EH (cell line): ENCODE measurements around the gene STMN1.
A peak's percentile ranks its signal among the peaks of the same experiment; 100 is the strongest.

Experiments used
- DNase-seq: peaks from one replicate; pipeline ENCODE4 v3.0.0-alpha.2; 2015; ENCODE audit warnings: low read depth

The STMN1 gene

GRCh38 chr1:25922056-25922970 is 16.1 kb upstream of the STMN1 start:
- peak; percentile 53 for DNase-seq

GRCh38 chr1:25918615-25919014 is 12.4 kb upstream of the STMN1 start:
- DNase-seq: no peak

DNA sequence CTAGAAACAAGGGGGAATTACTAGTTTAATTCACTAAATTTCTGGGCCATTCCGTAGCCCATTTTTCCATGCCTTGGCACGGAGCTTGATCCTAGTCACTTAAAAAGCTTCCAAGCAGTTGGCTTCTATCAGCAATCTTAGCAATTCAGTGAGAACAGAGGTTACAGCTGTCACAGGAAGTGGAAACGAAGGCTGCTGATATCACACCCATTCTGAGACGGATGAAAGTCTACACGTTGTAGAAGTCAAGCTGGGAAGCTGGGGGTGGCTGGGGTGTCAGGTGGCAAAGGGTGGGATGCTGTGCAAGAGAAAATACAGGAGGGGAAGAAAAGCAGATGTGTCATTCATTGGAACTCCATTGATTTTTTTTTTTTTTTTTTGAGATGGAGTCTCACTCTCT is 11.8 kb upstream of the STMN1 start:
- no peak for DNase-seq

- DNase-seq: no peak
Observed at GRCh38 chr1:25916460-25916859, 10.2 kb upstream of the STMN1 start.

- DNase-seq: peak; percentile 60
Observed at GRCh38 chr1:25914074-25914995, 8.1 kb upstream of the STMN1 start.

DNA sequence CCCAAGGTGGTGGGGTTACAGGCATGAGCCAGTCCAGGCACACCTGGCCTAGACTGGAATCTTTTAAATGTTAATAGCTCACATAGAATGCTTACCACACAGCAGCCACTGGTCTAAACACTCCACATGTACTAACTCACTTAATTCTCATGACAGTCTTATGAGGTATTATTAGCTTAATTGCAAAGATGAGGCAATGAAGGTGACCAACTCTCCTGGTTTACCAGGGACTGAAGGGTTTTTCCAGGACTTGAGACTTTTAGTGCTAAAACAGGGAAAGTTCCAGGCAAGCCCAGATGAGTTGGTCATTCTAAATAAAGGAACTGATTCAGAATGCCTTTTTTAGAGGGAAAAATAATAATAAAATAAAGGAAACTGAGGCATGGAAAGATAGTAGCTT is 7.0 kb upstream of the STMN1 start:
- DNase-seq: no peak

- DNase-seq: peak; percentile 87
Observed at GRCh38 chr1:25912076-25912831, 6.0 kb upstream of the STMN1 start.

GRCh38 chr1:25911162-25911561 is 4.9 kb upstream of the STMN1 start:
- no peak for DNase-seq

GRCh38 chr1:25909040-25909439 is 2.8 kb upstream of the STMN1 start:
- no peak for DNase-seq

DNA sequence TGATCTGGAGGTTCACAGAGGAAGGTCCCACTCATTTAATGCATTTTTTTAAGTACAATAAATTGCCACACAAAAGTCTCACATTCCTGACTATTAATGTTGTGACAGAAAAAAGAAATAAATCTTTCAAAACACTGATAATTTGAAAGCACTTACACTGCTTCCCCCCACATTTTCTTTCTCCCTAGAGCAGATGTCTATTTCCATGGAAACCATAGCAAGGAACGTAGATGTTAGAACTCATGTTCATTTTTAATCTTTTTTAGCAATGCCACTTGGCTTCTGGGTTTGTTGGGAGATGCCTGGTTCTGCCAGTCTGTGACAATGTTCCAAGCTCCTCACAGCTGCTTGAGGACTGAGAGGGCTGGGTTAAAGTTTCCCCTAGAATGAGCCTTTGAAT is 1.9 kb upstream of the STMN1 start:
- no peak for DNase-seq

GRCh38 chr1:25907601-25908000 is 1.4 kb upstream of the STMN1 start:
- DNase-seq: no peak

DNA sequence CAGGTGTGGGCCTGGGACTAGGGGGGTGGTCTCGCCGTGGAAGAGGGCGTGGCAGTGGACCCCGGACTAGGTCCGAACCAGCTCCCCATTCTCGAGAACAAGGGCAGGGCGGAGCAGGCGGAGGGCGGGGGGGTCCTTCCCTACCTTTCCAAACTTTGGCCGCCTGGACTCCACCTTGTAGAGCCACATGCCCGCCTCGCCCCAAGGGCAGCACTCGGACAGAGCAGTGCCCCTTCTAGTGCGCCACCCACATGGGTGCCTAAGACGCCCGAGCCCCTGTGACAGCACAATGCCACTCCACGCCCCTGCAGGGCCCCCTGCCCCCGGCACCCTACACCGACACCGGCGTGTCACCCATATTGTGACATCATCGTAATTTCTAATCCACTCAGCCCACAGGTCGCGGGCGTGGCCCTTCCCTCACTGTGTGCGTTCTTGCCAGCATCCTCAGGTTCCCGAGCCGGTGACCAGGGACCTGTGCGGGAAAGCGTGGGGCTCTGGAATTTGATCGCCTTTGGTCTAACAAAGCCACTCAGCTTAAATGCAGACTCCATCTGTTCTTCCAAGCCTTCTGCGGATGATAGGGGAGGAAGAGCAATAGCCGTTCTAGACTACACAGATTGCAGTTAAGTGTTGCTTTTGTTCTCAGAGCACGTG is 553 bp upstream of the STMN1 start:
- no peak for DNase-seq

DNA sequence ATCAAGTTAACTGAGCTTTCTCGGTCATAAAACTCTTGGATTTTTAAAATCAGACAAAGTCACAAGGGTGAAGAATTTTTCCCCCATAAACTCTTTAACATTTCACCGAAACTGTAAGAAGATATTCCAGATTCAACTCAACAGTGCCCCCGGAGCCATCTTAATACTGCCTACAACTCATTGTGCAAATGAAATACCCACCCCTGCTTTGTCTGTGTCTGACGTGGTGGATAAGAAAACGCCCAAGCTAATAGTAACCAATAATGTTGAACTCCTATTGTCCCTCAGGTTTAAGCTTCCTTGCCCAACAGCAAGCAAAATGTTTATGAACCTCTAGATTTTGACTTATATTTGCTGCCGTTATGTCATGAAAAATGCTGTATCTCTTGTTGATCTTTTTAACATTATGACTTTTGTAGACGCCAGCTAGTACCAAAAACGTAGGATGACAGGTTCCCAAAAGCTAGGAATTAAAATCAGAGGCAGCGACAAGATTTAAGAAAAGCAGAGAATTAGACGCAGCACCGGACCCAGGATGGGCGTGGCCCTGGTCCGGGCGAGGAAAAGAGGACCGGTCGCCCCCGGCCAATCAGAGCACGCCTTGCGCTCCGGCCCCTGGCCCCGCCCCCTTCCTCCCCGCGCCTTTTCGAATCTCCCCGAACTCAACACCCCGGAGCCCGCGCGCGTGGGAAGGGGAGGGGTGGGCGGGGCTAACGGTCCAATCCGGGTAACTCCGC is 1.1 kb downstream of the STMN1 start:
- DNase-seq: peak; percentile 92

GRCh38 chr1:25903986-25904385 is 2.2 kb downstream of the STMN1 start:
- DNase-seq: no peak

GRCh38 chr1:25902462-25902861 is 3.8 kb downstream of the STMN1 start:
- no peak for DNase-seq

DNA sequence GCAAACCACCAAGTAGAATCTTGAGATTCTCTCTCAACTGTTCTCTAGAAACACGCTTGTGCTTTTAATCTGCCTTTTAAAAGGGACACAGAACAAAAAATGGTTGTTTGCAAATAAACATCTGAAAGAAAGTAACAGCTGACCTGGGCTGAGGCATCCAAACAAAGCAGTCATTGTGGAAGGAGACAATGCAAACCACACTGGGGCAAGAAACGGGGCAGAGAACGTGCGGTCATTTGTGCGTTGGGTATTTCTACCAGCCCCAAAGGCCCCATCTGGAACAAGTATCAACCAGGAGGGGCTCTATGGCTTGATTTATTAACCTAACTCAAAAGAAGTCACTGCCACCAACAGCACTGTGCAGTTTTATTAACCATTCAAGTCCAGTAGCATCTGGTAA is 6.0 kb downstream of the STMN1 start:
- no peak for DNase-seq

DNA sequence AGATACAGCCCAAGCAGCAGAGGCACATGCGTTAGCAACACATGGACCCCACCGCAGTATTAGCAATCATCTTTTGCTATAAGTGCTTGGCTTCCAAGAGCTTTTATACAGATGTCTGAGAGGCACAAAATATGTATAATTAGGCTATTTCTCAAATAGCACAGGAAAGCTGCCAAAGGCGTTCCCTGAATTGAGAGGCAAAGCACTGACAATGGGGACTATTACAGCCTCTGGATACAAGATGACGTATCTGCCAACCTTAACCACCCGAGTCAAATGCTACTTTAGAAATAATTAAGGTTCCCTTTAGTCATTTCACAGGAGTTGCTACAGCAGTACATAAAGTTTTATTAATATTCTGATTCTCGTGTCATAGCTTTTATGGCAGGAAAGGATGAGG is 6.4 kb downstream of the STMN1 start:
- no peak for DNase-seq

DNA sequence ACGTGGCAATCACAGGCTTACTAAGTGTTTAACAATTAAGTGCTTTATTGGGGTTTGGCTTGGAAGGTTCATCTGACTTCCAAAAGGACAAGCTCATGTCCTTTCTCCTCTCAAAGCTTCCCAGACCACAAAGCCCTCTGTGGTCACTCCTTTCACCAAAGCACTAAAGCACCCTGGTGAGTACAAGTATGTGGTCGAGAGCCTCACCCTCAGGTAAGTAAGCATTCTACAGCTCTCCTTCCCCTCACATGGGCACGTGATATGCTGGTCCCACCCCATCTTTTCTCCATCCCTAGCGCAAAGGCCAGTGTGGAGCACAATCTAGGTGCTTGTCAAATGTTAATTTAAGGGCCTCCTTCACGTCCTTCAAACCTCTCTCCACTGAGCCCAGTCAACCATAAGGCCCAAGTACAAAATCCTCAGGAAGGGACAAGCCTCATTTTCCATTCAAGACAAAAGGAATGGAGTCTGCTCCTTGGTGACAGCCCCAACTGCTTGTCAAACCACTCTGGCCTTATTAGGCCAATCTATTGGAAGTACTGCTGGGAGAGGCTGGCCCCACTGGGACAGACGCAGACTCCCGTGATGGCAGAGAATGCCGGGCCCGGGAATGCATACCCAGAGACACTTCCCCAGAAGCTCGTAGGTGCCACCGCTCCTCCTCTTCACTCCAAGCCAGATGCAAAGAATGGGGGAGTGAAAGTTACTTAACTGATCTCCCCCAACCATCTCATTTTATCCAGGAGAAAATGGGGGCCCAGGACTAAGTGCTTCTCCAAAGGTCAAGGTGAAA is 7.8 kb downstream of the STMN1 start:
- no peak for DNase-seq

DNA sequence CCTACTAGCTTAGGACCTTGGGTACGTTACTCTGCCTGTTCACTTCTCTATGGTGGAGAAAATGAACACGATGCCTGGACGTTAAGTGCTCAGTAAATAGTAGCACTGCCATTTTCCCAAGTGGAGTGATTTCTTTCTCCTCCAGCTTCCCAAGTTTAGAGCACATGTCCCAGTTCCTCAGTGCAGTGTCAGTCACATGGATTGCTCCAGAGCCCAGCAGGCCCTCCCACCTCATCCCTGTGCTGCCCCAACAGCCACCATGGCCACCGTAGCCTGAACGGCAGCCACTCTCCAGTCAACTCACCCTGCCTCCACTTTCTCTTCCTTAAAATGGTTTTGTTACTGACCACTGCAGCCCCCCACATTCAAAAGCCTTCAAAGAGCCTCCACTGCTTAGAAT is 8.5 kb downstream of the STMN1 start:
- no peak for DNase-seq

GRCh38 chr1:25896266-25896665 is 10.0 kb downstream of the STMN1 start:
- peak; percentile 64 for DNase-seq
